Renal cortical epithelial cell (primary cell): ENCODE data around the gene BLMH. TPM values are rescaled to one million over a fixed set of nuclear protein-coding genes. Genes with fewer than 3 reads are reported as not detected.
A peak's percentile ranks its signal among the peaks of the same experiment; 100 is the strongest.
"Not testable (repeated sequence)": the region's sequence is repeated elsewhere in the genome, so short reads cannot be mapped to it uniquely, and the experiment has no call there.

Experiments
- DNase-seq: peaks from one replicate; pipeline ENCODE4 v3.0.0-alpha.2; 2011; ENCODE audit warnings: low read depth
- total RNA-seq: library from RNA; depleted of rRNA; stranded (reverse); fragments of >200 nt; gene quantifications from 2 replicates; pipeline ENCODE4 v1.2.3, GENCODE V29; 2014

BLMH gene
- total RNA-seq, 1 donor from 2014 or later = 42.1 TPM

DNA sequence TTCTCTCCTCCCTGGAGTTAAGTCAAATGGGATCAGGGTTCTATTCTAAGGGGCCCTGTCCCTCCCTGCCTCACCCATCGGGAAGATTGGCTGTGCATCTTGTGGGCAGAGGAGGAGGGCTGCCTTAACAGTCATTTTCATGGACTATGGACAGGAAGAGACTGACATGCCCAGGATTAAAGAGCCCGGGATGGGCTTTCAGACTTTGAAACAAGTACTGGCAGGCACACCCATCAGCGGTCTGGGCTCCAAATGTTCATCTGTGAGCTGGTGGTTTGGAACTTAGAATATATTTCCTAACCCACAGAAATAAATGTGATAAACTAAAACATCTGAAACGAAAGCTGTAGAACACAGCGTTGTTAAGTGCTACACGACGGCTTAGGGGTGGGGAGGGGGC lies 62.7 kb downstream of the BLMH start:
- no peak for DNase-seq

DNA sequence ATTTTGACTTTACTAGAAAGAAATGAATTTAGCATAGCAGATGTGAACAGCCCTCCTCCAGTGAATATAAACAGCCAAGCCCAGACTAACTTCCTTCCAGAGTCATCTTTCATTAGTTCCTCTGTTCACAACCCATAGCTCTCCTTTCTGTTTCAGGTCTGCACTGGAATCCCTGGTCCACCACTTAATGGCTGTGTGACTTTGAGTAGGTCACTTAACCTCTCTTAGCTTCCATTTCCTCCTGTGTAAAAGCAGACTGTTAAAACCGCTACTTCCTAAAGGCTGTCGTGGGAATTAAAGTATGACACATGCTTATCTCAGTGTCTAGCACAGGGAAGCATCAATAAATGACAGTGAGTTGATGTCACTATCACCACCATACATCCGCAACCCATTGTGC lies 63.7 kb downstream of the BLMH start:
- no peak for DNase-seq

DNA sequence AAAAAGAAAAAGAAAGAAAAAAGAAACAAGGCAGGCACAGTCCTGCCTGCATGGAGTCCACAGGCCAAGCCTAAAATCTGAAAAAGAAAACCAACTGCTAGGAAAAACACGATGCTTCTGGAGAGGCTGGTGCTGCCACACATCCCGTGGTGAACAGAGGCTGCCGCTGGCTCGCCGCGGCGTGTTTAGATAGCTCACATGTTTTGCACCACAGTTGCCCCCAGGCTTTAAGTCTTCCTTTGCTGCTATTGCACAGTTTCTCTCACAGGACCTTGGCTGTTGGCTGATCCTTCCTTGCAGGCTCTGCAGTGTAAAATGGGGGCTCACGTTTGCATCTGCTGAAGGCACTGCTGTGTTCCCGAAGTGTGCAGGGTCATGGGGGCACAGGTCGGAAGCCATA lies 64.9 kb downstream of the BLMH start:
- DNase-seq = no peak

DNA sequence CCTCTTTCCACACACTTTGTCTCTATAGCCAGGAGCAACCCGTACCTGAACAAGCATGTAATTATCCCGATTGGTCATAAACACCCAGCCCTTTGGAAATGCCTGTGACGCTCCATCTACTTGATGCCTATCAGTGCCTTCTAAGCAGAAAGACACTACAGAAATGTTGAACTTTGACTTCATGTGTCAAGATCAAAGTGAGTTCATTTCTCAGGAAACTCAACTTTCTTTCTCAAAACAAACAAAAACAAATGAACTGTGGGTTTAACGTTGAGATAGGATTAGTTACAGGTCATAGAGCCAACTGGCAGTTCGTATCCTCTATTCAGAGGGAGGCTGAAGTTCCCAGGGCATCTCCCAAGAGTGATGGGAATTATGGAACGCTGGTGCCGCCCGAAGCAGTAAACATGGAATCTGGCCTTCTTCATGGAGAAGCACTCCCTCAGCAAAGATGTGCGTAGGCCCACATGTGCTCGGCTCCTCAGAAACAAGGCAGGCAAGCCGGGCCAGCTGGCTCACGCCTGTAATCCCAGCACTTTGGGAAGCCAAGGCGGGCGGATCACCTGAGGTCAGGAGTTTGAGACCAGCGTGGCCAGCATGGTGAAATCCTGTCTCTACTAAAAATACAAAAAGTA lies 65.7 kb downstream of the BLMH start:
- peak; percentile 29 for DNase-seq

DNA sequence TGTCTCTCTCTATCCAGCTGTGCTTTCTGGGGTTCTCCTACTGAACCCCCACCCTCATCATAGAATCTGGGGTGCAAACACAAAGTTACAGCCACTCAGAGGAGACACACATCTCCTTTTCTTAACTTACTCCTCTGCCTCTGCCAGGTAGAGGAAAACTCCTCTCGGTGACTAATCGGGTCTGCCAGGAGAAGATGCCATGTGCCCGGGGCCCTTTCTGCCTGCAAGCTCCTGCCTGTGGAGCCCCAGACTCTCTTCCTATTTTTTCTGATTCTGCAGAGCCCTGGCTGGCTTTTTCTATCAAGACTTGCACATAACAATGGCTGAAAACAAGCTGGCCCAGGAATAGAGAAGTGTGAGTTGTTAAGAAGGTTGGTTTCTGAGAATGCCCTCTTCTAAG lies 66.6 kb downstream of the BLMH start:
- no peak for DNase-seq

DNA sequence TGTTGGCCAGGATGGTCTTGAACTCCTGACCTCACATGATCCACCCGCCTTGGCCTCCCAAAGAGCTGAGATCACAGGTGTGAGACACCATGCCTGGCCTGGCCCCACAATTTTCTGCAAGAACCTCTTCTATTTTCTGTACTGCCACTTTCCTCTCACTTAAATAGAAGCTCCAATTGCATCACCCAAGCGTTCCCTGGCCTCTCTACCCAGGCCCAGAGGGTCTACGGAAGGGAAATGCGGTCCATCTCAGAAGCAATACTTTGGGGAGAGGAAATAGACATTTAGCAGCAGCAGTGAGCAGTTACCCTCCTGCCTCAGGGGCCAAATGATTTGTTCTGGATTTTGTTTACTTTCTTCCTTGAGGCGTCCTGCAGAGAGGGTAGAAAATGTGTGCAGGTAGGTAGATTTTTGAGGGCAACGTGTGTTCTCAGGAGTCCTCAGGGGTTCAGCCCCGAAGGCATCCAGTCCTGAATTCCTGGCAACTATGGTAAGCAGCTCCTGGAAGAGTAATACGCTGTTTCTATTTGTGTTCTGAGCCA lies 67.3 kb downstream of the BLMH start:
- no peak for DNase-seq

DNA sequence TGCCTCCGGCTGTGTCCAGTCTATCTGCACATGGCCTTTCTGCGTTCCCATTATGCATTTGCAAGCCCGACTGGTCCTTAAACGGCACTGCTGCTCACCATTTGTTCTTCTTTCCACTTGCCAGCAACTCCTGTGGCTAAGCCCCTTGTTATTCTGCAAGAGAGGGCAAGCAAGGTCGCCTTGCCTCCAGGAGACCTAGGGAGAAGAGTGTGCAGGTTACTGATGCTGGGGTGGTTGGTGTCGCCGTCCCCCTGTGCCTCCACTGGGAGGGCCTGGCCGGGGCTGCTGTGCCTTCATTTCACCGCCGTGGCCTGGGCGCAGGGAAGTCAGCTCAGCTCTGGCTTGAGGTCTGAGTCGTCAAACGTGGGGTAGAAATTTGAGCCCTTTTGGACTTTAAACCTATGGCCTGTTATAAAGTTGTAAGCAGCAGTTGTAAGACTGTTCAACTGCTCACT lies 69.0 kb downstream of the BLMH start:
- DNase-seq = no peak

DNA sequence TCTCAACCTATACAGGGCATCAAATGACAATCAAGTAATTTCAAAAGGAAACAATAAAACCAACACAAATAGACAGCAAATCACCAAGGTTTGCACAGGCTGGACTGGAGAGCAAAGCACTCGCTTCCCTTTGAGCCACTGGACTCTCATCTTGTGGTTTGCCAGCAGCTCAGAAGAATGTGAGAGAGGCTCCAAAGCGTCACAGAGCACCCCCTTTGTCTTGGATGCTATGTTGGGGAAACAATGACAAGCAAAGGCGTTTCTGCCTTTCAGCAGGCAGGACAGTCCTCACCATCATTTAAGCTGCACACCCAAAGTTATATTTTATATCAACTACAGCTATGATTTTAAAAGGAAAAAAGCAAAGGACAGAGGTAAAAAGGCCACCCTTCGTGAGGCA lies 69.5 kb downstream of the BLMH start:
- DNase-seq = no peak

DNA sequence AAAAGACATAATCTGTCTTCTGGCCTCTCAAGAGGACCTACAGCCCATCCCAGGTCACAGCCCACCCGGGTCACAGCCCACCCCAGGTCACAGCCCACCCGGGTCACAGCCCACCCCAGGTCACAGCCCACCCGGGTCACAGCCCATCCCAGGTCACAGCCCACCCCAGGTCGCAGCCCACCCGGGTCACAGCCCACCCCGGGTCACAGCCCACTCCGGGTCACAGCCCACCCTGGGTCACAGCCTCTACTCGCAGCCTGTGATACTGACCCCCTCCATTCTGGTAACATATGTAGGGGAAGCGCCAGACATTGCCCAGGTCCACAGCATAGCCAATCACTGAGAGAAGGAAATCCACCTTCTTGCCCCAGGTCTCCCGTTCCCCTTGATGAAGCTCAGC lies 70.4 kb downstream of the BLMH start:
- DNase-seq = no peak

DNA sequence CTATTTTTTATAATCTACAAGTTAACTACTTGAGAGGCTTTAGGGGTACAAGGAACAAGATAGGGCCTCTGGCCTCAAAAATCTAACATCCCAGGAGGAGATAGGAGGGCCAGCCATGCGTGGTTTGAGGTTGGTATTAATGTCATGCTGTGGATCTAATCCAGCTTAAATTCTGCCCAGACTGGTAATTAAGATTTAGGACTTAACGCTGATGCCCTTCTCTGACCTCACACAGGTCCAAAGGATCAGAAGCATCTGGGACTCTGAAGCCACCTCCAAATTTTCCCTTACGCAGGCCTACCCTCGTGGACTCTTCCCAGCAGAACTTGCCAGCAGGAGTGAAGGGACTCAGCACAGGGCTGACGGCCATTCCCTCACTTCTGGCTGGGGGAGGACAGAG lies 71.3 kb downstream of the BLMH start:
- DNase-seq = no peak

DNA sequence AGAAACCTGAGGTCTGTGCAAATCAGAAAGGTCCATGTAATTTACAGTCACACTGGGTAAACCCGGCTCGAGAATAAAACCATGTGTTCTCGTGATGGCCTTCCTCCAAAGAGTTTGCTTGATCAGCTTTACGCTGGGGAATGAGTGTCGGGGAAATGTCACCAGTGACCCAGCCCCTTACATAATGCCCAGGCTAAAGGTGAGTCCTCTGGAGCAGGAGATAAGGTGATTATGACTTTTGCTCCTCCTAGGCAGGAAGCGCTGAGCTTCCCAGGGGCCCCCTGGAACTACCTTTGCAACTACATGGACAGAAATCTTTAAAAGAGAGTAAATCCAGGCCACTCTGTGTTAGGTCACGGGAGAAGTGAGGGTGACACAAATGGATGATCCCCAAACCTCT lies 71.9 kb downstream of the BLMH start:
- no peak for DNase-seq

DNA sequence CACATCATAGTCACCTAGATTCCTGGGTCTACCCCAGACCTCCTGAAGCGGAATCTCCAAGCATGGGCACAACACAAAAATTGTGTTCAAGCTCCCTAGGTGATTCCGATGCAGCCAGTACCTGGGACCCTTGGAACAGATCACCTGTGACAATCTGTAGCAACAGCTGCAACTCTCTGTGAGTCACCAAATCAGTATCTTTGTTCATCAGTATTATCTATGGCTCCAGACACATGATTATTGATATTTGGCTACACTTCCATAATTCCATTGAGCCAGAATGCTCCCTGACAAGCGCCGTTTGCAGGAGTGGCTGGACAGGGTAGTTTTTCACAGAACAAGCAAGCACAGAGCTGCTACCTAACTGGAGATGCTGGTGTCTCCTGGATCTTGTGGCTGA lies 72.4 kb downstream of the BLMH start:
- DNase-seq = no peak

DNA sequence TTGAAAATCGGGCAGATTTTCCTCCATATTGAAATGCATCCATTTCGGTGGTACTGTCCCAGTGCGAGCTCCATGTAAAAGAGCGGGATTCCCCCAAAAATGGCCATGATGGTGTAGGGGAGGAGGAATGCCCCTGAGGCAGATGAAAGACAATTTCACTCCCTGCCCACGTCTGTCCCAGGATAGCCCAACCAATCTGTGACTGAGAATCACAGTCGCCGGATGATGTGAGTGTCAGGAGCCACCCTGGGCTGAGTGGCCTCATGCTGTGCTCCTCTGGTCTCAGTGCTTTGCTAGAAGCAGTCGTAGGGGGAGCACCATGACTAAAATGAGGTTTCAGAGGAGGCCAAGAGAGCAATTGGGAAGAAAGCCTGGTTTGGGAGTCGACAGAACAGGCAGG lies 72.9 kb downstream of the BLMH start:
- no peak for DNase-seq

DNA sequence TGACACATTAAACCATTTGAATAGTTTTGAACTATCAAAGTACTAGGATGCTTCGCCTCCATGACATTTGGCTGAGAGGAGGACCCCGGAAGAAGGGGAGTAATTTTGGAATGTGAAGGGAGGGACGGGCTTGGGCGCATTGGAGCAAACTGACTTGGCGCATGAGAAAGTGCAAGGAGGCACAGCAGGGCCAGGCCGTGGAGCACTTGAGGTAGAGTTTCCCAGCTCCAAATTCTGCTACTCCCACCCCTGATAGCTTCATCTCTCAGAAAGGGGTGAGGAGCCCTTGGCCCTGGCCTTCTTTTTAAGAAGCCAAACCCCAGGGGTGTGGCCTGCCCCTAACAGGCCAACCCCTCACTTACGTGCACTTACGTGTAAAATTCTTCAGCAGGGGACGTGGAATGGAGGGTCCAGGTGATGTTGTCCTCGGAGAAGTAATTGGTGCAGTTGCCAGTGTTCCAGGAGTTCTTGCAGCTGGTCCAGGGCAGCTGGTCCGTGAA lies 73.9 kb downstream of the BLMH start:
- no peak for DNase-seq

DNA sequence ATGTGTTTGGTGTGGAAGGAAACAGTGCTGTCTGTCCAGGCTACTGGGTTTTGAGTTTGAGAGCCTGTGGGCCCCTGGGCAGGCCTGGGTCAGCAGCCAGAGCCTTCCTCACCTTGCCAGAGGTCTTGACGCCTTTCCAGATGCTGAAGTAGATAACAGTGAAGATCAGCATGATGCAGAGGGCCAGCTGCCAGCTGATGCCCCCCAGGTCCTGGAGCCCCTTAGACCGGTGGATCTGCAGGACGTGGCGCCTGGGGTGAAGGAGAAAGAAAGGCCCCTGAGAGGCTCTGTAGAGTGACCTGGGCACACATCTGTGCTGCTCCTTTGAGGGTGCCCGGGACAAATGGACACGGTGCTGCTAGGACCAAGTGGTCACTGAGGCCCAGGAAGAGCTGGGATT lies 74.7 kb downstream of the BLMH start:
- no peak for DNase-seq

DNA sequence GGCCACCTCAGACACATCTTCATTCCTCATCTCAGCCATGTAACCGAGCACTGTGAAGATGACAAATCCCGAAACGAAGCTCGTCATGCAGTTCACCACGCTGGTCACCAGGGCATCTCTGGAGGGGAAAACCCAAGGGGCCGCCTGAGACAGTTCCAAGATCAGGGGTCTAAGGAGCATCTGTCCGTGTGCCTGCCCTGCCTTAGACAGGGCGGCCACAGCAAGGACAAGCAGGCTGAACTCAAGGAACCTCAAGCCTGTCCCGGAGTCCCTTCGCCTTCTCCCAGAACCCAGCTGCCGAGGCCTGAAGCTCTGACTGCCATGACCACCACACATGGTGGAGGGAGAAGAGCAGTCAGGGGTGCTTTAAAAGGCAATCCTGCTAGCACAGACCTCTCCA lies 79.0 kb downstream of the BLMH start:
- DNase-seq = no peak

DNA sequence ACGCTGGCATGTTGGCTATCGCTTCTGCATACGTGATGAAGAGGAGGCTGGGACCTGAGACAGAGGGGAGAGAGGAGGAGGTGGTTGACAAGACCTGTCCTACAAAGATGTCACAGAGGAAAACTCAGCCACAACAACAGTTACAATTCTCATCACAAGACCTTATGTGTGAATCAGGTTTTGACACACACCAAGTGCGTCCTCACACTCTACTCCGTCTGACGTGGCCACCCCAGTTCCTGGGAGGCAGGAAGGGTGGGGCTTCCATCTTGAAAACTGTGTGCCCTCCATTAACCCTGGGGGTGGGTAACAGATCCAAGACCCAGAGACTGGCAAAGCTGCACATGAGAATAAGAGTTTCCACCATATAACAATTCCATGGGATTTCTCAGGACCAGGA lies 80.4 kb downstream of the BLMH start:
- DNase-seq = no peak

DNA sequence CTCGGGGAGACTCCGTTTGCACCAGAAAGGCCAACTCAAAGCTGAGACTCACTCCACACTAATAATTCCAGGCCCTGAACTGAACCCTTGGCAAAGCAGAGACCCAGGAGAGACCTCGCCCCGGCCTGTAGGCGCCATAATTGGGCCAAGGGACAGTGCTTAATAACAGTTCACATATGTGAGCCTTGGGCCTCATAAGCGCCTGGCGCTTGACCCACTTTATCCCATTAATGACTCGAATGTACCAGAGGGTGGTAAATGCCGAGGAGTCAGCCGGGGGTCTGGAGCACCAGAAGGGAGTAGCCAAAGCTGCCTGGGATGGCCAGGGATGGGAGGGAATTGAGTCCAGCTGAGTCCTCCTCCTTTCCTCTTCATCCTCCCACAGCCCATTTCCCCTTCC lies 80.8 kb downstream of the BLMH start:
- DNase-seq = no peak

DNA sequence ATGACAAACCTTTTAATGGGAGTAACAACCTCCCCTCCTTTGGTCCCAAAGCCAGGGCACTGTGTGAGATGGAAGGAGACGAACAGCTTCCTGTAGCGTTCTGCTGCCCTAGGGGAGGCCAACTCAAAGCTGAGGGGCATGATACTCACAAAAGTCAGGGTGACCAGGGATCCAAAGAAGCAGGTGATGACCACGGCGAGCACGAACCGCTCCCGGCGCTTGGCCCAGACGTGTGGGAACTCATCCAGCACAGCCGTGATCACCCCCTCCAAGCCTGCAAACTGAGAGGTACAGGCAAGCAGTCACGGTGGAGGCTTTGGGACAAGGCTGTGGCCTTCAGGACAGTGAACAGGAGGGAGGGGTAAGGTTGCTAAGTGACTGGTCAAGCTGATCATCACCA lies 81.4 kb downstream of the BLMH start:
- no peak for DNase-seq

DNA sequence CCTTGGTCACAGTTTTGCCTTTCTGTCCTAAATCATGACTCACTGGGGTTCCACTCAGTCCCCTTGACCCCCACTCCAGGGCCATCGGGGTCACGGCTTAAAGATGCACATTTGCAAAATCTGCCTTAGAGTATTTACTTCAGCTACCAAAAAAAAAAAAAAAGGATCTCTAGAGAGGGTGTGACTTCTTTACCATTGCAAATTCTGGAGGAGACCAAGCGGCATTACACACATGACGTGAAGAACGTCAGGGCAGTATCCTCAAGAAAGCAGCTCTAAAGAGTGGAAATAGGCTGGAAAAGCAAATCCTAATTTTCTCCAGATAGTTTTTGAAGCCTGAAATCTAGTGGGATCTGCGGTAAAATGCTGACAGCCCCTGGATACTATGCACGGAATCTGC lies 81.8 kb downstream of the BLMH start:
- DNase-seq = no peak

DNA sequence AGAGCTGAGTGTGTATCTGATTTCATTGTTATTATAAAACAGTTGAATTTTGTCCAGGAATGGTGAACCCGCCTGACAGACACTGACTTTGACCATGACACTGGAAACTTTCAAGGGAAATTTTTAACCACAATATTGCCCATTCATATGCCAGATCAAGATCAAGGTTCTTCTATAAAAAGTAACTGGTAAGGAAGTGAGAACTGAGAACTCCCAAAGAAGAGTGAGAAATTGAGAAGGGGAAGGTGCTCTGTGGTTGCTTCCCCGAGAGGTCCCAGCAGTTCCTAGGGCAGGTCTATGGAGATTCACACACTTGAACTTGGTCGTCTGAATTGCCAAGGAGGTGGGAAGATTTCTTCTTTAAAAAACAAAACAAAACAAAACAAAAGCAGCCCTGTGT lies 83.5 kb downstream of the BLMH start:
- no peak for DNase-seq

DNA sequence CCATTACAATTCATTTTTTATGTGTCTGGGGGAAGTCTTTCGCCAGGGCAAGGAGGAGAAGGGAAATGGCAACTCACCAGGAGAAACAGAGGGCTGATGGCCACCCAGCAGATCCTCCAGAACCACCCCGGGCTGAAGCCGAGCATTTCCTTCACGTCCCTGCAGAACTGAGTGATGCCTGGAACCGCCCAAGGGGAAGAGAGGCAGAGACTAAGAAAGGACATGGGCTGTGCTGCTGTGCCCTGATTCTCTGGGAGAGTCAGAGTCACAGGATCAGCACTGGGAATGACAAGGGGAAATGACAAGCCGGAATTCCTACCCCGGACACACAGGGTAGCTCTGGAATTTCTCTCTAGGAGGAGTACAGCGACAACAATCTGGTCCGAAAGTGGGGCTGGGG lies 84.1 kb downstream of the BLMH start:
- no peak for DNase-seq

DNA sequence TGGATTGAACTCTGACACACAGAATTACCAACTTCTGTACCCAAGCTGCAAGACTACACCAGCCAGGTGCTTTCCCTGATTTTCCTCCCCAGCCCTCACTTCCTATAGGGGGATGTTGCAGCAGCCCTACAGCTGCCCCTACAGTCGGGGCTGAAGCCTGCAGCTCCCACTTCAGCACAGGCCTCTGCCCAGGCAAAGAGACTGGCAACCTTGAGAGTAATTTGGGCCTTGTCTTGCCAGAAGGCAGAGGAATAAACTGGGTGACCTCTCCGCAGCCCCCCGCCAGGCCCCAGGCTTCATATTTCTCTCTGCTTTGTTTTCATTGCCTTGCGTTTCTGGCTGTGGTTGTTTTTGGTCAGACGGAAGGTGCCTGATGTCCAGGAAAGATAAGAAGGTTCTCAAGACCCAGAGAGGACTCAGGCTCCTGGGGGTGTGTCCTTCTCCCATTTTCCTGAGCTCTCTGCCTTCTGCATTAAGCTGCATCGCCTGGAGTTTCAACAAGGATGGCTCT lies 88.2 kb downstream of the BLMH start:
- no peak for DNase-seq

DNA sequence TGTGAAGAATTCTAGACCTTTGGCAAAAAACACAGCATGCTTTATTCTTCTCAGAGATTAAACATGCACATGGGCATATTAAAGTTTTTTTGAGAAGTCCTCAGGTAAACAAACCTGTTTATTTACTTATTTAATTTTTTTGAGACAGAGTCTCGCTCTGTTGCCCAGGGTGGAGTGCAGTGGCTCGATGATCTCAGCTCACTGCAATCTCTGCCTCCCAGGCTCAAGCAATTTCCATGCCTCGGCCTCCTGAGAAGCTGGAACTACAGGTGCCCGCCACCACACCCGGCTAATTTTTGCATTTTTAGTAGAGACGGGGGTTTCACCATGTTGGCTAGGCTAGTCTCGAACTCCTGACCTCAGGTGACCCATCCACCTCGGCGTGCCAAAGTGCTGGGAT lies 91.1 kb downstream of the BLMH start:
- not testable (repeated sequence) for DNase-seq
